NOMO-1 treated with DMSO at 0.1 percent for 48 hours (cell line): Measurements from ENCODE around the gene RNF182.

Experiments used
- DNase-seq: peaks from one replicate; lab custom pipeline; 2025; ENCODE audit not compliant: unreplicated experiment; lab: John Stamatoyannopoulos, UW

RNF182 gene

DNA sequence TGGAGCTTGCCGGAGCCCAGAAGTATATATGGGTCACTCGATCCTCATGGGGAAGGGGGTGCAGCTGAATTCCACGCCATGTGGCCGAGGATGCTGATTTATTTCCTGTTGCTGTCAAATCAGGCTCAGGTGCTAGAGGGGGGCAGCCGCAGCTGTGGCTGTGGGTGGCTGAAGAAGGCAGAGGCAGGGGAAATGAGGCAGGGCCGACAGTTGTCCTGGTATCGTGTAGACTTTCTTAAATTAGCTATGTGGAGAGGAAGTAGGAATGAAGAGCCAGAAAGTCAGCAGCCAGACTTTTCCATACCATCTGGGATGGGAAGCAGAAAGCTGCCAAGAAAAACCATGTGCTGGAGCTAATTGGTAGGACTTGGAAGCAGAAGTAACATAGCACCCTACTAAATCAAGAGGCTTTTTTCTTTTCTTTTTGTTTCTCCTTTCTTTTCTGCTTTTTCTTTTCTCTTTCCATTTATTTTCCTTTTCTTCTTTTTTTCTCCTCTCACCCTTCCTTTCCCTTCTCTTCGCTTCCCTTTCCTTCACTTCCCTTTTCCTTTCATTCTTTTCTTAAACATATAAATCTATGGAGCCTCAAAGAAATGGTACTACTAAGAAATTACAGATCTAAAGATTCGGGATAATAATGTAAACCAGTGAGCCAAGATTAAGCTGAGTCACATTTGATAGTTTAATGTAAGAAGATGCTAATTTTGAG is 102.2 kb downstream of the RNF182 start:
- no peak for DNase-seq

DNA sequence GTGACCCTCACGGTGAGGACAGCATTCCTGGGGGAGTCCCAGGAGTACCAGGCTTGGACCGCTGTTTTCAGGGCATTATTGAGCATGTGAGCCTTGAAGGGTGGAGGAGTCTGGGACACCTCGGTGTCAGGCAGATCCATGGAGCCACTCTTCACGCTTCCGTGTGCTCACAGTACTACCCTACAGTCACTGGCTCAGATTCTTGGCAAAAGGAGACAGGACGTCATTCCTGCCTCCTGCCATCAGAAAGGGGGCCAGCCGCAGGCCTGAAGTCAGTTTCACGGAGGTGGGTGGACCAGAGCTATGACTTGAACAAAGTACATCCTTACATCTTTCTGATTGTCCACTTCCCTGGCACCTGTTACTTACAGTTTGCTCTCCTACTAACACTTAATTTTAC is 103.9 kb downstream of the RNF182 start:
- no peak for DNase-seq

DNA sequence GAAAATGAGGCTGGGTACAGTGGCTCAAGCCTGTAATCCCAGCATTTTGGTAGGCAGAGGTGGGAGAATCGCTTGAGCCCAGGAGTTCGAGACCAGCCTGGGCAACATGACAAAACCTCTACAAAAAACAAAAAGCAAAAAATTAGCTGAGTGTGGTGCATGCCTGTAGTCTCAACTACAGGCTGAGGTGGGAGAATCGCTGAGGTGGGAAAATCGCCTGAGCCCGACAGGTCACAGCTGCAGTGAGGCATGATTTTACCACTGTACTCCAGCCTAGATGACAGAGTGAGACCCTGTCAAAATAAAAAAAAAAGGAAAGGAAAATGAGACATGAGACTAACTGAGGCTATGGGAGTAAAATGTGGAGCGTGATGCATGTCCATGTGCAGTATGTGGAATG is 104.9 kb downstream of the RNF182 start:
- DNase-seq: no peak
